PFSK-1 (cell line): Measurements from ENCODE around the gene SERTAD4.

Experiments
- FOXP2 ChIP-seq: optimal IDR thresholded peaks from 2 replicates; pipeline ENCODE3; 2011; ENCODE audit warnings: borderline replicate concordance, control low read depth, inconsistent platforms; ENCODE audit not compliant: insufficient read depth; ENCODE audit errors: extremely low read length, extremely low read depth
- POLR2AphosphoS5 ChIP-seq: IDR thresholded peaks from 2 replicates; pipeline ENCODE4 v1.6.1; 2012; ENCODE audit warnings: low read depth, mild to moderate bottlenecking, control low read depth, low read length, moderate library complexity
- REST ChIP-seq, 2 experiments: IDR thresholded peaks; 2 replicates each; pipeline versions ENCODE4 v1.6.1 to v1.8.0; 2011 to 2012; ENCODE audit warnings: low read depth in 2 of 2, low read length in 2 of 2, control low read depth in 1 of 2, inconsistent platforms in 1 of 2, mild to moderate bottlenecking in 1 of 2, moderate library complexity in 1 of 2; ENCODE audit not compliant: insufficient read depth in 1 of 2
- SIN3A ChIP-seq: IDR thresholded peaks from 2 replicates; pipeline ENCODE4 v1.6.1; 2012; ENCODE audit warnings: mild to moderate bottlenecking, low read length, moderate library complexity, borderline replicate concordance; ENCODE audit not compliant: insufficient read depth
- TAF1 ChIP-seq: IDR thresholded peaks from 2 replicates; pipeline ENCODE4 v1.6.1; 2012; ENCODE audit warnings: low read length, control low read depth, borderline replicate concordance; ENCODE audit not compliant: insufficient read depth

GRCh38 chr1:210250998-210251679 is 18.5 kb downstream of the SERTAD4 start:
- no peak for TF ChIP-seq SIN3A
- TF ChIP-seq TAF1 = no peak
- no peak for TF ChIP-seq REST (IDR thresholded peaks at IDR 0.05; ENCODE audit: insufficient read depth in 1 of 2, low read depth in 2 of 2, low read length in 2 of 2)
- no peak for TF ChIP-seq POLR2AphosphoS5
- no peak for TF ChIP-seq FOXP2
